SU-DHL-6 (cell line): ENCODE measurements around the gene SEZ6.

ENCODE experiments used
- H2AFZ ChIP-seq: fragments of 200-600 bp; sonication (generic); 2 replicates; pipeline ENCODE4 v1.6.1; 2014; ENCODE audit warnings: low read depth, mild to moderate bottlenecking, moderate library complexity, mixed read lengths, antibody characterized with exemption, low read length; ENCODE audit not compliant: severe bottlenecking
- H3F3A ChIP-seq: fragments of 200-600 bp; shearing (Covaris generic); 2 replicates; pipeline ENCODE4 v1.6.0; 2016; ENCODE audit warnings: antibody characterized with exemption, mild to moderate bottlenecking; ENCODE audit not compliant: insufficient read depth
- H3K27ac ChIP-seq: fragments of 200-600 bp; sonication (generic); 2 replicates; pipeline ENCODE4 v1.5.1; 2016; ENCODE audit warnings: low read depth, mild to moderate bottlenecking, low read length, moderate library complexity, mixed read lengths
- H3K27me3 ChIP-seq: fragments of 200-600 bp; sonication (generic), shearing (Covaris generic); 2 replicates; pipeline ENCODE4 v1.6.0; 2014; ENCODE audit warnings: mild to moderate bottlenecking, low read length
- H3K36me3 ChIP-seq: fragments of 200-600 bp; sonication (generic); 2 replicates; pipeline ENCODE4 v1.6.1; 2014; ENCODE audit warnings: mild to moderate bottlenecking, low read length, mixed read lengths
- H3K4me2 ChIP-seq: fragments of 300-600, 200-600 bp; shearing (Covaris generic), sonication (generic); 2 replicates; pipeline ENCODE4 v1.6.0; 2014; ENCODE audit warnings: low read length, low read depth, mild to moderate bottlenecking; ENCODE audit not compliant: poor library complexity, severe bottlenecking
- H3K4me3 ChIP-seq: fragments of 200-600 bp; sonication (generic); 2 replicates; pipeline ENCODE4 v1.5.1; 2014; ENCODE audit warnings: antibody characterized with exemption, low read length, mild to moderate bottlenecking, mixed read lengths; ENCODE audit not compliant: insufficient read depth, poor library complexity, severe bottlenecking
- H3K79me2 ChIP-seq: fragments of 200-600 bp; sonication (generic); 2 replicates; pipeline ENCODE4 v1.6.1; 2014; ENCODE audit warnings: mild to moderate bottlenecking, low read length, moderate library complexity; ENCODE audit not compliant: insufficient read depth
- H3K9ac ChIP-seq: fragments of 200-600 bp; sonication (generic); 2 replicates; pipeline ENCODE4 v1.7.0; 2014; ENCODE audit warnings: mild to moderate bottlenecking, low read length
- H3K9me2 ChIP-seq: fragments of 200-600 bp; sonication (generic); replicated peaks from 2 replicates; pipeline ENCODE4 v1.6.1; 2014; ENCODE audit warnings: low read length; ENCODE audit not compliant: insufficient read depth
- H3K9me3 ChIP-seq: fragments of 200-600 bp; sonication (generic); 2 replicates; pipeline ENCODE4 v1.6.1; 2014; ENCODE audit warnings: low read length, mixed read lengths; ENCODE audit not compliant: insufficient read depth
- H4K20me1 ChIP-seq: fragments of 200-600 bp; sonication (generic); 2 replicates; pipeline ENCODE4 v1.6.1; 2014; ENCODE audit warnings: low read depth, mild to moderate bottlenecking, antibody characterized with exemption, low read length, moderate library complexity, mixed read lengths
- EZH2phosphoT487 ChIP-seq: fragments of 200-600 bp; sonication (generic), shearing (Covaris generic); conservative IDR thresholded peaks from 2 replicates; pipeline ENCODE4 v1.6.1; 2018; ENCODE audit warnings: mild to moderate bottlenecking, antibody characterized with exemption, low read length, moderate library complexity, mixed read lengths
- TF ChIP-seq, protein P1 (sequence below): fragments of 200-600 bp; sonication (generic); IDR thresholded peaks from one replicate; pipeline ENCODE4 v1.5.1; 2017; ENCODE audit warnings: antibody characterized with exemption, mild to moderate bottlenecking, low read length, moderate library complexity; ENCODE audit not compliant: insufficient read depth, poor library complexity, severe bottlenecking

Gene SEZ6

DNA sequence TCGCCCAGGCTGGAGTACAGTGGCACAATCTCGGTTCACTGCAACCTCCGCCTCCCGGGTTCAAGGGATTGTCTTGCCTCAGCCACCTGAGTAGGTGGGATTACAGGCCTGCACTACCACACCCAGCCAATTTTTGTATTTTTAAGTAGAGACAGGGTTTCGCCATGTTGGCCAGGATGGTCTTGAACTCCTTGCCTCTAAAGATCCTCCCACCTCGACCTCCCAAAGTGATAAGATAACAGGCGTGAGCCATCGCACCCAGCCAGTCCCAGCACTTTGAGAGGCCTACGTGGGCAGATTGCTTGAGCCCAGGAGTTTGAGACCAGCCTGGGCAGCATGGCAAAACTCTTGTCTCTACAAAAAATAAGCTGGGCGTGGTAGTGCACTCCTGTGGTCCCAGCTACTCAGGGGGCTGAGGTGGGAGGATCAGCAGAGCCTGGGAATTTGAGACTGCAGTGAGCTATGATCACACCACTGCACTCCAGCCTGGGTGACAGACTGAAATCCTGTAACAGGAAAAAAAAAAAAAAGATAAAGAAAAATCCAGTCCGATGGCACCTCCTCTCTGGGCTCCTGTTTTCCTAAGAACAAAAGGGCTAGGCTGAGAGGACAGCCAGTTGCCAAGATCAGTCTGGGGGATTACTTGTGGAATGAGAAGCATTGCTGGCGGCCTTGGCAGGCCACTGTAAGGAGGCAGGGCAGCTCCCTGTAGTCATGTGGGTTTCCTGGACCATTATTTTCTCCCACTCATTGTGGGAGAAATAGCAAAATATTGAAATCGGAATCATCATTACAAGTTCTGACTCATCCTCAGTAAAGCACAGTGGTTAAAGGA is 34.1 kb upstream of the SEZ6 start:
- Histone ChIP-seq H3K4me3 (no peak overlapping the region), H3K27ac (no peak overlapping the region), H3K27me3 (no peaks in the 10 kb centered on the region), H3K9me3 (no peaks in the 10 kb centered on the region), H3K9ac (no peak overlapping the region), H3F3A (no peaks in the 10 kb centered on the region), H3K79me2 (no peaks in the 10 kb centered on the region), H3K36me3 (no peaks in the 10 kb centered on the region), H4K20me1 (no peaks in the 10 kb centered on the region), H3K9me2 (no peaks in the 10 kb centered on the region), H2AFZ (no peak overlapping the region), H3K4me2 (no peak overlapping the region)
- TF ChIP-seq, protein P1, sequence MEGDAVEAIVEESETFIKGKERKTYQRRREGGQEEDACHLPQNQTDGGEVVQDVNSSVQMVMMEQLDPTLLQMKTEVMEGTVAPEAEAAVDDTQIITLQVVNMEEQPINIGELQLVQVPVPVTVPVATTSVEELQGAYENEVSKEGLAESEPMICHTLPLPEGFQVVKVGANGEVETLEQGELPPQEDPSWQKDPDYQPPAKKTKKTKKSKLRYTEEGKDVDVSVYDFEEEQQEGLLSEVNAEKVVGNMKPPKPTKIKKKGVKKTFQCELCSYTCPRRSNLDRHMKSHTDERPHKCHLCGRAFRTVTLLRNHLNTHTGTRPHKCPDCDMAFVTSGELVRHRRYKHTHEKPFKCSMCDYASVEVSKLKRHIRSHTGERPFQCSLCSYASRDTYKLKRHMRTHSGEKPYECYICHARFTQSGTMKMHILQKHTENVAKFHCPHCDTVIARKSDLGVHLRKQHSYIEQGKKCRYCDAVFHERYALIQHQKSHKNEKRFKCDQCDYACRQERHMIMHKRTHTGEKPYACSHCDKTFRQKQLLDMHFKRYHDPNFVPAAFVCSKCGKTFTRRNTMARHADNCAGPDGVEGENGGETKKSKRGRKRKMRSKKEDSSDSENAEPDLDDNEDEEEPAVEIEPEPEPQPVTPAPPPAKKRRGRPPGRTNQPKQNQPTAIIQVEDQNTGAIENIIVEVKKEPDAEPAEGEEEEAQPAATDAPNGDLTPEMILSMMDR, result no peak
- no peak for TF ChIP-seq EZH2phosphoT487

DNA sequence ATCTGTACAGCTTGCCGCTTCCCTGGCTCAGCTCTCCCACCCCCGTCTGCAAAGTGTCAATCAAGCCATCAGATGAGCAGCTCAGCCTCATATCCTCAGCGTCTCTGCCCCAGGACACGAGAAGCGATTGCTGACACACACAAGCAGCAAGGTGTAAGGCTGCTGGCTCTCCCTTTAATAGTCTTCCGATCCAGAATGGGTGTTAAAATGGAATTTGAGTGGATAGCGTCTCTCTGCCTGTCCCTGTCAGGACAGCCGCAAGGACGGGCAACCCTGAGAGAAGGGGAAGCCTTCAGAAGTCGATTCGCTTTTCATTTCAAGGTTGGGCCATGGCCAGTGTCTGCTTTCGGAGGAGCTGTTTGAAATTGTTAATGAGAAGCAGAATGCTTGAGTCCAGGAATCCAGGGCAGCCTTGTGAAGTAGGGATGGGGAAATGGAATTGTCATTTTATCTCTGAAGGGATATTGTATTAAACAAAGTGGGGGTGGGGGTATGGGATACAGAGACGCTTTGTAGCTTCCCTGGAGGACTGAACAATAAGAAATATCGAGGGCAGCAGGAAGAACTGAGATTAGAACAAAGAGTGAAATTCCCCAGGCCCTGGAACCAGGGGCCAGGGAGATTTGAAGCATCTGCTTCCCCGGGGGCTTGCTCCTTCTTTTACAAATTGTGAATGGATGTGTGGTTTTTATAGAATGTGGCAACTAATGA is 32.4 kb upstream of the SEZ6 start:
- H3K36me3 ChIP-seq, result no peaks in the 10 kb centered on the region
- no peak overlapping the region for H3K4me3 ChIP-seq
- no peak for TF ChIP-seq EZH2phosphoT487
- TF ChIP-seq, protein P1, result no peak
- no peaks in the 10 kb centered on the region for H3F3A ChIP-seq
- no peaks in the 10 kb centered on the region for H4K20me1 ChIP-seq
- H3K79me2 ChIP-seq, result no peaks in the 10 kb centered on the region
- H3K27me3 ChIP-seq, result no peaks in the 10 kb centered on the region
- no peaks in the 10 kb centered on the region for H3K9me2 ChIP-seq
- no peak overlapping the region for H2AFZ ChIP-seq
- no peak overlapping the region for H3K9ac ChIP-seq
- H3K27ac ChIP-seq, result no peak overlapping the region
- peaks cover 7% of the 10 kb centered on the region; the same call in 1 of the 2 replicates for H3K9me3 ChIP-seq
- no peak overlapping the region for H3K4me2 ChIP-seq

DNA sequence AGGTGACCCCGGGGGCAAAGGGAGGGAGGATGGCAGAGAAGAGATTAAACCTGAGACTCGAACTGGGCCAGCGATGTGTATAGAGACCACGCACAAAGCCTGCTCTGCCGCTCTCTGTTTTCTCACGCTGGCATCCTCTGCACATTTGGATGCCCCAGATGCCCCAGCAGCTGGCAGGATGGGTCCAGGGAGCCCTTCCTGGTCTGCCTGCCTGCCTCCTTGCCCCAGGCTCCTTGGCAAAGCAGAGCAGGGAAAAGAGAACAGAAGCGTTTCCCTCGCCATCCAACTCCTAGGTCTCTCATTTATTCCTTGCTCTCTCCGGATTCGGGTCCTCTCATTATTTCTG is 31.9 kb upstream of the SEZ6 start:
- no peak overlapping the region for H3K27ac ChIP-seq
- peaks cover 7% of the 10 kb centered on the region; the same call in 1 of the 2 replicates for H3K9me3 ChIP-seq
- no peak overlapping the region for H3K4me2 ChIP-seq
- TF ChIP-seq EZH2phosphoT487, result no peak
- TF ChIP-seq, protein P1, result no peak
- H3K4me3 ChIP-seq, result no peak overlapping the region
- H3F3A ChIP-seq, result no peaks in the 10 kb centered on the region
- no peaks in the 10 kb centered on the region for H3K36me3 ChIP-seq
- no peaks in the 10 kb centered on the region for H3K79me2 ChIP-seq
- no peaks in the 10 kb centered on the region for H3K9me2 ChIP-seq
- H2AFZ ChIP-seq, result no peak overlapping the region
- no peaks in the 10 kb centered on the region for H4K20me1 ChIP-seq
- no peak overlapping the region for H3K9ac ChIP-seq
- H3K27me3 ChIP-seq, result no peaks in the 10 kb centered on the region
